PC-3 (cell line): ENCODE results near the gene SETBP1. TPM values are rescaled to one million over a fixed set of nuclear protein-coding genes. Genes with fewer than 3 reads are reported as not detected.

ENCODE experiments used
- ATAC-seq: fragments of 200-7000 bp; cut with Tn5 transposase; 2 replicates; pipeline ENCODE4 v1.9.1; 2020; ENCODE audit warnings: mild to moderate bottlenecking, moderate library complexity
- BruUV-seq: library from RNA; stranded (reverse); fragments of 400-500 nt; replicated peaks from 2 replicates; lab custom pipeline; 2021; lab: Mats Ljungman, UMichigan
- CTCF ChIA-PET: fragments of 300-600 bp; sonication (Branson Sonifier 250); formaldehyde crosslinking; loops from one replicate; lab custom pipeline; 2022; ENCODE audit warnings: antibody characterized with exemption; lab: Charles Lee
- POLR2A ChIA-PET: fragments of 300-600 bp; sonication (Branson Sonifier 250); formaldehyde crosslinking; loops from one replicate; lab custom pipeline; 2022; ENCODE audit warnings: antibody characterized with exemption; ENCODE audit not compliant: unreplicated experiment; lab: Charles Lee
- DNase-seq: peaks from one replicate; pipeline ENCODE4 v3.0.0-alpha.2; 2015
- H2AFZ ChIP-seq: fragments of 300-600 bp; sonication (generic); 2 replicates; pipeline ENCODE4 v1.6.0; 2016; ENCODE audit warnings: antibody characterized with exemption, low read length
- H3F3A ChIP-seq: fragments of 300-600 bp; sonication (generic); one replicate; pipeline ENCODE4 v1.6.0; 2017; ENCODE audit warnings: antibody characterized with exemption, low read length, control low read depth, mild to moderate bottlenecking; ENCODE audit not compliant: unreplicated experiment
- H3K27ac ChIP-seq: fragments of 300-600 bp; sonication (generic); 2 replicates; pipeline ENCODE4 v1.5.1; 2016; ENCODE audit warnings: mild to moderate bottlenecking, low read length
- H3K27me3 ChIP-seq: fragments of 300-600 bp; sonication (generic); 2 replicates; pipeline ENCODE4 v1.6.1; 2016; ENCODE audit warnings: low read length, mixed read lengths
- H3K36me3 ChIP-seq: fragments of 300-600 bp; sonication (generic); 2 replicates; pipeline ENCODE4 v1.6.1; 2016; ENCODE audit warnings: low read depth, mixed run types, low read length, mixed read lengths
- H3K4me1 ChIP-seq: fragments of 300-600 bp; sonication (generic); 2 replicates; pipeline ENCODE4 v1.5.1; 2016; ENCODE audit warnings: low read length; ENCODE audit not compliant: insufficient read depth
- H3K4me2 ChIP-seq: fragments of 300-600 bp; sonication (generic); 2 replicates; pipeline ENCODE4 v1.6.0; 2016; ENCODE audit warnings: low read length
- H3K4me3 ChIP-seq: fragments of 300-600 bp; sonication (generic); 2 replicates; pipeline ENCODE4 v1.5.1; 2016; ENCODE audit warnings: mild to moderate bottlenecking, low read length, mixed read lengths
- H3K79me2 ChIP-seq: fragments of 300-600 bp; sonication (generic); 2 replicates; pipeline ENCODE4 v1.6.1; 2017; ENCODE audit warnings: low read length, mixed read lengths
- H3K9ac ChIP-seq: fragments of 300-600 bp; sonication (generic); 2 replicates; pipeline ENCODE4 v1.6.0; 2016; ENCODE audit warnings: mild to moderate bottlenecking, low read length
- H3K9me2 ChIP-seq: fragments of 300-600 bp; sonication (generic); replicated peaks from 2 replicates; pipeline ENCODE4 v1.6.1; 2016; ENCODE audit warnings: mixed run types, low read length, mixed read lengths
- H3K9me3 ChIP-seq: fragments of 300-600 bp; sonication (generic); 2 replicates; pipeline ENCODE4 v1.6.1; 2016; ENCODE audit warnings: low read length, mixed read lengths
- H4K20me1 ChIP-seq: fragments of 300-600 bp; sonication (generic); 2 replicates; pipeline ENCODE4 v1.6.1; 2016; ENCODE audit warnings: low read length, mixed read lengths
- CTCF ChIP-seq: fragments of 300-600 bp; sonication (generic); conservative IDR thresholded peaks from 2 replicates; pipeline ENCODE4 v1.5.1; 2017; ENCODE audit warnings: antibody characterized with exemption, low read depth, mild to moderate bottlenecking, low read length
- EZH2 ChIP-seq: fragments of 300-600 bp; sonication (generic); IDR thresholded peaks from one replicate; pipeline ENCODE4 v1.6.1; 2017; ENCODE audit warnings: antibody characterized with exemption, mild to moderate bottlenecking, low read length; ENCODE audit not compliant: unreplicated experiment
- EZH2phosphoT487 ChIP-seq: fragments of 300-600 bp; sonication (generic); IDR thresholded peaks from 2 replicates; pipeline ENCODE4 v1.6.1; 2018; ENCODE audit warnings: mild to moderate bottlenecking, antibody characterized with exemption, low read length, borderline replicate concordance
- intact Hi-C: fragments of 100-400 bp; cut with micrococcal nuclease; formaldehyde crosslinking; loops from 2 replicates; pipeline ENCODE4 v1.9.0; 2023
- total RNA-seq: library from RNA; depleted of rRNA; stranded (reverse); fragments of >200 nt; gene quantifications from 2 replicates; pipeline ENCODE4 v1.2.3, GENCODE V29; 2014

Gene SETBP1
- total RNA-seq, 1 experiment from 2014 or later = 2.3 TPM

- no peak overlapping the region for H2AFZ ChIP-seq
- peaks cover 16% of the 10 kb centered on the region for H3K4me1 ChIP-seq
- BruUV-seq = no TSS peak
- DNase-seq (no peak), ATAC-seq (no peak)
- no peak for TF ChIP-seq EZH2phosphoT487
- no peak for TF ChIP-seq CTCF
- TF ChIP-seq EZH2 = no peak
- ChIA-PET POLR2A (no interaction called here), CTCF (no interaction called here)
- H3K9me3 ChIP-seq = no peaks in the 10 kb centered on the region
- H3K36me3 ChIP-seq = no peaks in the 10 kb centered on the region
- no peak overlapping the region for H3K27ac ChIP-seq
- no peaks in the 10 kb centered on the region for H3K79me2 ChIP-seq
- no peak overlapping the region for H3K9ac ChIP-seq
- intact Hi-C loops = no loop called here
- no peaks in the 10 kb centered on the region for H4K20me1 ChIP-seq
- no peaks in the 10 kb centered on the region for H3K9me2 ChIP-seq
- H3K27me3 ChIP-seq = no peaks in the 10 kb centered on the region
- H3K4me2 ChIP-seq = no peak overlapping the region
- no peaks in the 10 kb centered on the region for H3F3A ChIP-seq
- no peak overlapping the region for H3K4me3 ChIP-seq
Measured at GRCh38 chr18:44713435-44713834, 32.7 kb downstream of the SETBP1 start.

GRCh38 chr18:44714376-44714775, 33.7 kb downstream of the SETBP1 start:
- Histone ChIP-seq H3K36me3 (no peaks in the 10 kb centered on the region), H4K20me1 (no peaks in the 10 kb centered on the region), H3F3A (no peaks in the 10 kb centered on the region), H3K9me2 (no peaks in the 10 kb centered on the region), H2AFZ (no peak overlapping the region), H3K79me2 (no peaks in the 10 kb centered on the region), H3K4me1 (peaks cover 16% of the 10 kb centered on the region), H3K4me2 (no peak overlapping the region), H3K27me3 (no peaks in the 10 kb centered on the region), H3K27ac (no peak overlapping the region), H3K9ac (no peak overlapping the region), H3K4me3 (no peak overlapping the region), H3K9me3 (no peaks in the 10 kb centered on the region)
- intact Hi-C loops = no loop called here
- TF ChIP-seq EZH2phosphoT487 (no peak), EZH2 (no peak), CTCF (no peak)
- BruUV-seq = no TSS peak
- DNase-seq (no peak), ATAC-seq (no peak)
- ChIA-PET POLR2A (no interaction called here), CTCF (no interaction called here)

GRCh38 chr18:44715245-44715644, 34.6 kb downstream of the SETBP1 start:
- POLR2A ChIA-PET = no interaction called here
- no peaks in the 10 kb centered on the region for H3K36me3 ChIP-seq
- H4K20me1 ChIP-seq = no peaks in the 10 kb centered on the region
- H3K9me2 ChIP-seq = no peaks in the 10 kb centered on the region
- H3K27me3 ChIP-seq = no peaks in the 10 kb centered on the region
- H3K4me2 ChIP-seq = peak overlapping the region; percentile 22; the same call in 1 of the 2 replicates
- H3K79me2 ChIP-seq = no peaks in the 10 kb centered on the region
- H3K4me1 ChIP-seq = peaks cover 16% of the 10 kb centered on the region
- no peaks in the 10 kb centered on the region for H3F3A ChIP-seq
- peak; percentile 47 for DNase-seq
- CTCF ChIA-PET = no interaction called here
- no peak overlapping the region for H3K4me3 ChIP-seq
- BruUV-seq = no TSS peak
- H3K9ac ChIP-seq = no peak overlapping the region
- no peak for TF ChIP-seq EZH2phosphoT487
- no peak for TF ChIP-seq CTCF
- TF ChIP-seq EZH2 = no peak
- no peak overlapping the region for H3K27ac ChIP-seq
- intact Hi-C loops = no loop called here
- peak; percentile 95 for ATAC-seq
- no peaks in the 10 kb centered on the region for H3K9me3 ChIP-seq
- H2AFZ ChIP-seq = no peak overlapping the region
